GM19328 (cell line): ENCODE measurements around the gene SNX24.
"Not testable (repeated sequence)": the region's sequence is repeated elsewhere in the genome, so short reads cannot be mapped to it uniquely, and the experiment has no call there.

Experiments used
- ATAC-seq: cut with Tn5 transposase; IDR thresholded peaks from one replicate; pipeline ENCODE4 v1.9.1; 2021; ENCODE audit warnings: mild to moderate bottlenecking, moderate library complexity; ENCODE audit not compliant: unreplicated experiment

The SNX24 gene

GRCh38 chr5:122870219-122870856 is 24.9 kb downstream of the SNX24 start:
- ATAC-seq, result no peak

- no peak for ATAC-seq
Measured at GRCh38 chr5:122871661-122872060, 26.2 kb downstream of the SNX24 start.

- ATAC-seq, result no peak
Measured at GRCh38 chr5:122874179-122874875, 28.9 kb downstream of the SNX24 start.

- ATAC-seq, result no peak
Measured at GRCh38 chr5:122877518-122877917, 32.1 kb downstream of the SNX24 start.

- ATAC-seq, result no peak
Measured at GRCh38 chr5:122879076-122879475, 33.7 kb downstream of the SNX24 start.

GRCh38 chr5:122880170-122880689 is 34.8 kb downstream of the SNX24 start:
- ATAC-seq, result no peak

- ATAC-seq, result no peak
Measured at GRCh38 chr5:122880749-122881148, 35.3 kb downstream of the SNX24 start.

- no peak for ATAC-seq
Measured at GRCh38 chr5:122882831-122883230, 37.4 kb downstream of the SNX24 start.

- no peak for ATAC-seq
Measured at GRCh38 chr5:122885045-122885517, 39.7 kb downstream of the SNX24 start.

- ATAC-seq, result no peak
Measured at GRCh38 chr5:122885891-122886290, 40.5 kb downstream of the SNX24 start.

- ATAC-seq, result no peak
Measured at GRCh38 chr5:122895141-122895540, 49.7 kb downstream of the SNX24 start.

GRCh38 chr5:122896598-122897282 is 51.3 kb downstream of the SNX24 start:
- ATAC-seq, result no peak

- no peak for ATAC-seq
Measured at GRCh38 chr5:122897283-122897602, 51.8 kb downstream of the SNX24 start.

GRCh38 chr5:122901346-122901745 is 55.9 kb downstream of the SNX24 start:
- no peak for ATAC-seq

GRCh38 chr5:122902263-122902662 is 56.9 kb downstream of the SNX24 start:
- no peak for ATAC-seq

GRCh38 chr5:122906768-122907167 is 61.4 kb downstream of the SNX24 start:
- ATAC-seq, result no peak

- ATAC-seq, result no peak
Measured at GRCh38 chr5:122907276-122907675, 61.9 kb downstream of the SNX24 start.

GRCh38 chr5:122908108-122908507 is 62.7 kb downstream of the SNX24 start:
- ATAC-seq, result no peak

- no peak for ATAC-seq
Measured at GRCh38 chr5:122908662-122909061, 63.2 kb downstream of the SNX24 start.

- ATAC-seq, result no peak
Measured at GRCh38 chr5:122909470-122910100, 64.2 kb downstream of the SNX24 start.

GRCh38 chr5:122913436-122913835 is 68.0 kb downstream of the SNX24 start:
- not testable (repeated sequence) for ATAC-seq
